ENCODE results near the gene ATG4D.

Gene ATG4D

GRCh38 chr19:10577951-10578350 lies 34.2 kb downstream of the ATG4D start:
- Histone ChIP-seq H3K79me2 (no peaks in the 10 kb centered on the region), H2AFZ (no peak overlapping the region), H3K27me3 (ENCODE audit: control insufficient read depth, insufficient read depth, low read length) (no peaks in the 10 kb centered on the region), H3K4me3 (ENCODE audit: low read depth, low read length) (no peak overlapping the region), H3K27ac (no peak overlapping the region), H3K9me3 (ENCODE audit: control insufficient read depth, low read length) (no peaks in the 10 kb centered on the region), H3K36me3 (ENCODE audit: control insufficient read depth, insufficient read depth, low read length) (no peaks in the 10 kb centered on the region), H3K4me2 (ENCODE audit: low read length) (no peak overlapping the region), H3K9ac (no peak overlapping the region), H3K4me1 (no peaks in the 10 kb centered on the region)
- TF ChIP-seq CTCF (IDR thresholded peaks at IDR 0.05) = no peak

- H3K4me2 ChIP-seq (ENCODE audit: low read length) = no peak overlapping the region
- no peaks in the 10 kb centered on the region for H3K4me1 ChIP-seq
- no peaks in the 10 kb centered on the region for H3K27me3 ChIP-seq (ENCODE audit: control insufficient read depth, insufficient read depth, low read length)
- H3K4me3 ChIP-seq (ENCODE audit: low read depth, low read length) = no peak overlapping the region
- H3K9me3 ChIP-seq (ENCODE audit: control insufficient read depth, low read length) = no peaks in the 10 kb centered on the region
- TF ChIP-seq CTCF (IDR thresholded peaks at IDR 0.05) = peak; percentile 99
- H3K9ac ChIP-seq = no peak overlapping the region
- H3K36me3 ChIP-seq (ENCODE audit: control insufficient read depth, insufficient read depth, low read length) = no peaks in the 10 kb centered on the region
- peak overlapping the region; percentile 6 for H2AFZ ChIP-seq
- no peaks in the 10 kb centered on the region for H3K79me2 ChIP-seq
- no peak overlapping the region for H3K27ac ChIP-seq
Observed at GRCh38 chr19:10580979-10581631, 37.4 kb downstream of the ATG4D start.

GRCh38 chr19:10582091-10582490 lies 38.4 kb downstream of the ATG4D start:
- no peaks in the 10 kb centered on the region for H3K9me3 ChIP-seq (ENCODE audit: control insufficient read depth, low read length)
- no peaks in the 10 kb centered on the region for H3K79me2 ChIP-seq
- no peak overlapping the region for H3K27ac ChIP-seq
- no peak overlapping the region for H3K4me2 ChIP-seq (ENCODE audit: low read length)
- no peak for TF ChIP-seq CTCF (IDR thresholded peaks at IDR 0.05)
- no peak overlapping the region for H2AFZ ChIP-seq
- no peaks in the 10 kb centered on the region for H3K4me1 ChIP-seq
- no peak overlapping the region for H3K9ac ChIP-seq
- H3K4me3 ChIP-seq (ENCODE audit: low read depth, low read length) = no peak overlapping the region
- H3K36me3 ChIP-seq (ENCODE audit: control insufficient read depth, insufficient read depth, low read length) = no peaks in the 10 kb centered on the region
- no peaks in the 10 kb centered on the region for H3K27me3 ChIP-seq (ENCODE audit: control insufficient read depth, insufficient read depth, low read length)

- TF ChIP-seq CTCF (IDR thresholded peaks at IDR 0.05) = no peak
- no peak overlapping the region for H2AFZ ChIP-seq
- no peak overlapping the region for H3K4me3 ChIP-seq (ENCODE audit: low read depth, low read length)
- H3K4me1 ChIP-seq = no peaks in the 10 kb centered on the region
- H3K27me3 ChIP-seq (ENCODE audit: control insufficient read depth, insufficient read depth, low read length) = no peaks in the 10 kb centered on the region
- H3K9ac ChIP-seq = no peak overlapping the region
- H3K9me3 ChIP-seq (ENCODE audit: control insufficient read depth, low read length) = no peaks in the 10 kb centered on the region
- H3K36me3 ChIP-seq (ENCODE audit: control insufficient read depth, insufficient read depth, low read length) = no peaks in the 10 kb centered on the region
- H3K4me2 ChIP-seq (ENCODE audit: low read length) = no peak overlapping the region
- H3K79me2 ChIP-seq = no peaks in the 10 kb centered on the region
- H3K27ac ChIP-seq = no peak overlapping the region
Observed at GRCh38 chr19:10583036-10583776, 39.5 kb downstream of the ATG4D start.
